GM21576 (cell line): ENCODE results near the gene CACNA2D4.

Experiments
- ATAC-seq: cut with Tn5 transposase; IDR thresholded peaks from one replicate; pipeline ENCODE4 v1.9.1; 2021; ENCODE audit warnings: mild to moderate bottlenecking, moderate library complexity; ENCODE audit not compliant: unreplicated experiment

Gene CACNA2D4

GRCh38 chr12:1836241-1836803 is 82.1 kb downstream of the CACNA2D4 start:
- ATAC-seq, result no peak

DNA sequence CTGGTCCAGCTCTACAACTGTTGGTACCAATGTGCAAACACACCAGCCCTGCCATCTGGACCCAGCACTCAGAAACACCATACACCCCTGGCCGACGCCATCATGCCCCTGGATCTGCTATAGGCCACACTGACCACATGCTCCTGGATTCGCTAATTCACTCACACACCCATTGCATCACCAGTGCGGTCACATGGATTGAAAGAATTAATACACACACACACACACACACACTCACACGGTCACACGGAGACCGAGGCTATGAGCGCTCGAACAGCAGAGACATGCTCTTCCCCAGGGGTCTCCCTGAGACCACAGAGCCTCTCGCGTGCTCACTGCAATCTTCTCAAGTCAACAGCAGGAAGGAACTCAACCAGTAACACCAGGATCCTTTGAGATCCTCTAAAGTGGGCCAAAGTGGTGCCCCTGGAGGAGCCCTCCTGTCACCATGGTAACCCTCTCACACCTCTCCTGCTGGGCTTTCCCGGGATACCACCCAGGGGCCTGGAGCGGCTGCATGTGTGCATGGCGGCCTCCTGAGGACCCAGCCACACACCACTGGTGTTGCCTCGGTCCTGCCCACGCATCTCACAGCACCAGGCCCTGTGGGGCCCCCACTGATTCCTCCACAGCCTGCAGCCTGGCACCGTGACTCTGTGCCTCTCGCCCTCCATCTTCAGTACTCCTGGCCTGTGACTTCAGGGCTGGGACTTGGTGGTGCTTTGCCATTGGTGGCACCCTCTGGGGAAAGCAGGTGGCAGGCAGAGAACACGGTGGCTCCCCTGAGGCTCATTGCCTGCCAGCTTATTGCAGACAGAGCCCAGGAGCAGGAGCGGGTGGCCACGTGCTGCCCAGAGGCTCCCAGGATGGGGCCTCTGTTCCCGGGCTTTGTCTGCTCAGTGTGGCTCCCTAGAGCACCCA is 83.0 kb downstream of the CACNA2D4 start:
- ATAC-seq, result no peak

DNA sequence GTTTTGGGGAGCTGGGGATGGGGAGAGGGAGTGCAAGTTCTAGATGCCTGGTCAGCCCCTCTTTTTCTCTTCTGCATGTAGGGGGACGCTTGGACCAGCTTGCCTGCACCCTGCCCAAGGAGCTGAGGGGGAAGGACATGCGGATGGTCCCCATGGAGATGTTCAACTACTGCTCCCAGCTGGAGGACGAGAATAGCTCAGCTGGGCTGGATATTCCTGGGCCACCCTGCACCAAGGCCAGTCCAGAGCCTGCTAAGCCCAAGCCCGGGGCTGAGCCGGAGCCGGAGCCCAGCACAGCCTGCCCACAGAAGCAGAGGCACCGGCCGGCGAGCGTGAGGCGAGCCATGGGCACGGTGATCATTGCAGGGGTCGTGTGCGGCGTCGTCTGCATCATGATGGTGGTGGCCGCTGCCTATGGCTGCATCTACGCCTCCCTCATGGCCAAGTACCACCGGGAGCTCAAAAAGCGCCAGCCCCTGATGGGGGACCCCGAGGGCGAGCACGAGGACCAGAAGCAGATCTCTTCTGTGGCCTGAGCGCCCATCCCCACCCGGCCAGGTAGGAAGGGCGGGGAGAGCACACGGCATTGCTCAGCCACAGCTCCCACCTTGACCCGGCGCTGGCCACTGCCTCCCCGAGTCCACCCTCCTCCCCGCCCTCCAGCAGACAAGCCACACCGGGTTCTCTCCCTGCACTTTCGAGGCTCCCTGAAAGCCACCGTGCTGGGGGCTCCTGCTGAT is 84.1 kb downstream of the CACNA2D4 start:
- ATAC-seq, result no peak

- ATAC-seq, result no peak
These were observed 84.8 kb downstream of the CACNA2D4 start for GRCh38 chr12:1833596-1834028.

GRCh38 chr12:1832801-1833595 is 85.5 kb downstream of the CACNA2D4 start:
- ATAC-seq, result no peak

DNA sequence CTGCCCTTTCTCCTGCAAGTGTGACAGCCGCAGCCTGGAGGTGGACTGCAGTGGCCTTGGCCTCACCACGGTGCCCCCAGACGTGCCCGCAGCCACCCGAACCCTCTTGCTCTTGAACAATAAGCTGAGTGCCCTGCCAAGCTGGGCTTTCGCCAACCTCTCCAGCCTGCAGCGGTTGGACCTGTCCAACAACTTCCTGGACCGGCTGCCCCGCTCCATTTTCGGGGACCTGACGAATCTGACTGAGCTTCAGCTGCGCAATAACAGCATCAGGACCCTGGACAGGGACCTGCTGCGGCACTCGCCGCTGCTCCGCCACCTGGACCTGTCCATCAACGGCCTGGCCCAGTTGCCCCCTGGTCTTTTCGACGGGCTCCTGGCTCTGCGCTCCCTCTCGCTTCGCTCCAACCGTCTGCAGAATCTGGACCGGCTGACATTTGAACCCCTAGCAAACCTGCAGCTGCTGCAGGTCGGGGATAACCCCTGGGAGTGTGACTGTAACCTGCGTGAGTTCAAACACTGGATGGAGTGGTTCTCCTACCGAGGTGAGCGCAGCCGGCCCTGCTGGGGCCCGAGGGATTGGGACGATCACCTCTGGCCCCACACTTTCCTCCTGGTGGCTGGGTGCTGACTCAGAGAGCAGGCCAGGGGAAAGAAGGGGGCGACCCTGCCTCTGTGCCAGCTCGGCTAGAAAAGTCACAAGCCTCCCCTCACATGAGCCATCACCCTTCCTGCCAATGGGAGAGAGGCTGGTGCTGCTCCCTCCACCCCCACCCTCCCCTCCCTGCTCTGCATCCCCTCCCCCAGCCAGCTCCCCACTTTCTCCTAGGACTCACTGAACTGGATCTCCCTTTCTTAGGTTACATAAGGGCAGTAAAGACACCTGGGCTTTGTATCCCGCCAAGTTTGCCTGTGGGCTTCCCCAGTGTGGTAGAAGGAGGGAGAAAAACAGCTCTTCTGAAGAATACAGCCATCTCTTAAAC is 87.2 kb downstream of the CACNA2D4 start:
- no peak for ATAC-seq

- ATAC-seq, result no peak
These were observed 88.0 kb downstream of the CACNA2D4 start for GRCh38 chr12:1830401-1830845.

GRCh38 chr12:1829306-1829900 is 89.0 kb downstream of the CACNA2D4 start:
- ATAC-seq, result no peak

DNA sequence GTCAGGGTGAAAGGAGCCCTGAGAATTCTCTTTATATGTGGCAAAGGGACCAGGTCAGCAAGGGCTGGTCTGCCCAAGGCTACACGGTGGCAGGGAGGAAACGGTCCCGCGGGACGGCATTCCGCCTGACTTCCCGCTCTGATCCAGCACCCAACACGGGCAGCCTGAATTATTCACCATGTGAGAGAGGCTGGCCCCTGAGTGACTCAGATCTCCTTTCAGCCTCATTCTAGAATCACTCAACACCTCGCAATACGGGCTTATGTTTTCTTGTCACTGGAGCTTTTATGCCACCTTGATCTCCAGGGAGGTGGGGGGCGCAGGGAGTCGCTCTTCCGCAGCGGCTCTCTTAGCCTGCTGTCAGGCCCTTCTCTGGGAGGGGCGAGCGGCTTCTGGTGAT is 89.6 kb downstream of the CACNA2D4 start:
- no peak for ATAC-seq

DNA sequence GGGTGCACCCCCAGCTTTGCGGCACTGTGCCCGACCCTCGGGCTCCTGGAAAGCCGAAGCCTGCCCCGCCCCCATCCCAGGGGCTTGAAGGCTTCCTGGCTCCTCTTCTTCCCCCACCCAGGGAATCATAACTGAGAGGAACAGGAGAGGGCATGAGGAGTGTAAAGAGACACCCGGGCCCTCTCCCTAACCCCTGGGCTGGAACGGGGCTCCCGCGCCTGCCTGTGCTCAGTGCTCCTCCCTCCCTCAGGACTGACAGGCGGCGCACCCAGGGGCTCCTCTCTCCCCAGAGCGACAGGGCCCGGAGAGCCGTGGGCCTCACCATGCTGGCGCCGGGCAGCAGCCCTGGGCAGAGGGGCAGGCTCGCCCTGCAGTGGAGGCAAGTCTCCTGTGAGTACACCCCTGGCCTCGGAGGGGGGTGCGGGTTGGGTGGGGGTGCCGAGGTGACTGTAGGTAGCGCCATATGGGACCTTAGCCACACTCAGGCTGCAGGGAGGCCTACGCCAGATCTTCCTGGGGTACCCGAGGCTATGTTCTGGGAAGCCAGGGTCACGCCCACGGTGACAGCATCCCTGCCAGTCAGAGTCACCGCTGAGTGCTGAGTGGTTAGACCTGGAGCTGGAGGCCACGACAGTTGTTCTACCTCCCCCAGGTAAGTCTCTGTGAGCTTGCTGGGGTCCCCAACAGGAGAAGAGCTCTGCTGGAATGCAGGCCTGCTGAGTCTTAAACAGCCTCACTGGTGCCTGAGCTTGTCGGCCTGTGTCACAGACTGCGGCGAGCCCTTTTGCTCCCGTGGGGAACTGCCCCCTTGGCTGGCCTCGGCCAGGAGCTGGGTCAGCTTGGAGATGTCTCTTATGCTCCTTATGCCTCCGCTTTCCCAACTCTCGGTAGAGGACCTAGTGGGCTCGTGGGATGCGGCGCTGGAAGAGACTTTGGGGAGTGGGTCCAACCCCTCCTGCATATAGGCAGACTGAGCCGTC is 90.3 kb downstream of the CACNA2D4 start:
- ATAC-seq, result no peak

DNA sequence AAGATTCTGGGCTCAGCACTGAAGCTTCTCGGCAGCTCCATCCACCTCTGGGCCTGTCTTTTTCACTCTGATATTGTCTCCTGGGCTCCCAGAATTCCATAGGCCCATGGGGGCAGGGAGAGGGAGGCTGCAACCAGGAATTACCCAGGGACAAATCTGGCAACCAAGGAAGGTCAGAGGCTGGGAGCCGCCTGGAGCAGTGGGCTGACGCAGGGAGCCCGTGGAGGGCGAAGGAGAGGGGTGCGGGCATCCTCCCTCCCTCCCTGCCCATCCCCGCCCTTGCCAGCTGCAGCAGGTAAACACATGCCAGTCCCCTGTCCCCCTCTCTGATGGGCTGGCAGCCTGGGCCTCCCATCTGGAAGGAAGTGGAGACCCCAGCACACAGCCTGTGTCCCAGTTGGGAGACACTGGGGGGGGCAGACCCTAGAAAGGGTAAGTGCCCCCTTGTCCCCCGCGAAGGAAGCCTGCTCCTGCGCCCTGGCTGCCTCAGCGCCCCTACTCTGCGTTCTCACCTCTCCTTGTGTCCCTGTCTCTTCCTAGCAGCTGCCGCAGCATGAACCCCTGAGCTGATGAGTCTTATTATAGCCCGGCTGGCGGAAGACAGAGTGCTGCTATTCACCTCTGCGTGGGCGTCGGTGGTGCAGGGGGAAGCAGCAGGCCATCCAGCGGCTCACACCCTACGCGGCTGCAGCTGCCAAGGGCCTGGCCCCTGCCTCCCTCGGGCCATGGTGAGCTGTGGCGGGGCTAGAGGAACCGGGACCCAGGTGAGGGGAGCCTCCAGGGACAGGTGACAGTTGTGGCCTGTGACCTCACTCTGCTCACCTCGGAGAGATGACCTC is 91.4 kb downstream of the CACNA2D4 start:
- ATAC-seq, result no peak

- ATAC-seq, result no peak
These were observed 92.1 kb downstream of the CACNA2D4 start for GRCh38 chr12:1826401-1826800.

DNA sequence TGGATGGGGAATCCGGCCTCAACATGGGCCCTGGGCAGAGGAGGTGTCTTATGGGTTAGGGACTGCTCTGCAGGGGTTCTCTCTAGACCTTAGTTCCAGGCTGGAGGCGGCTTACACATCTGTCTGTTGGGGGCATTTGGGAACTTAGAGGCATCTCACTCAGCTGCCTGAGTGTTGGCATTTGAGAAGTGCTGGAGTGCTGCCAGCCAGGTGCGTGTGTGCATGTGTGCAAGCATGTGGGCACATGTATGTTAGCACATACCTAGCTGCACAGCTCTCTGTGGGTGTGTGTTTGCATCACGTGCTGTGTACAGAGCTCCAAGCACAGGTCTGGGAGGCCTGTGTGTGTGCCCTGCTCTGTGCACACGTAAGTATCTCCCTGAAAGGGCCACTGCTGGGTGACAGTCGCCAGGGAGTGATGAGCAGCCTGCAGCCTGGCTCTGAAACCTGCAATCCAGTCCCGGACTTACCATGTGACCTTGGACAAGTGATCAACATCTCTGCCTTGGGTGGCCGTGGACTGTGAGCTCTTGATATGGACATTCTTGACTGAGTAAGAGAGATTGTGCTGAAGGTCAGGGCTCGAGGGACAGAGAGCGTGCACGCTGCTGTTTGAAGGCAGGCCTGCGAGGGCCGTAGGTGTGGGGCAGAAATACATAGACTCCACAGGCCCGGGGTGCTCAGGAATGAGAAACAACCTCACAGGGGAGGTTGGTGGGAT is 92.9 kb downstream of the CACNA2D4 start:
- ATAC-seq, result no peak

DNA sequence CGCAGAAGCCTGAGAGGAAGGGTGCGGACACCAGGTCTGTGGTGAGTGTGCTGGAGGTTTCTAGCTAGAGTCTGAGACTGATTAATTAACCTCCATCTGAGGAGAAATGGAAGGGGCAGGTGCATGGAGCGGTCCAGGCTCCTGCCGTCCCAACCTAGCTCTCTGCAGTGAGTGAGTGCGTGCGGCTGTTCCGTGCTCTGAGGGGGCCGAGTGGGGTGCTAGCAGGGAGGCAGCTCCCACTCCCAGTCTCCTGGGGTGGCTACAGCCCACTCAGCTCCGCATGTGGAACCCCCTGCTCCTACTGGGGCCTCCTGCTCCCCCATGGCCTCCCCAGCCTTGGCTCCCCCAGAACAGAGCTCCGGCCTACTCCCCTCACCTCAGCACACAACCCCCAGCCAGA is 95.2 kb downstream of the CACNA2D4 start:
- no peak for ATAC-seq

- no peak for ATAC-seq
These were observed 95.8 kb downstream of the CACNA2D4 start for GRCh38 chr12:1822699-1823098.

DNA sequence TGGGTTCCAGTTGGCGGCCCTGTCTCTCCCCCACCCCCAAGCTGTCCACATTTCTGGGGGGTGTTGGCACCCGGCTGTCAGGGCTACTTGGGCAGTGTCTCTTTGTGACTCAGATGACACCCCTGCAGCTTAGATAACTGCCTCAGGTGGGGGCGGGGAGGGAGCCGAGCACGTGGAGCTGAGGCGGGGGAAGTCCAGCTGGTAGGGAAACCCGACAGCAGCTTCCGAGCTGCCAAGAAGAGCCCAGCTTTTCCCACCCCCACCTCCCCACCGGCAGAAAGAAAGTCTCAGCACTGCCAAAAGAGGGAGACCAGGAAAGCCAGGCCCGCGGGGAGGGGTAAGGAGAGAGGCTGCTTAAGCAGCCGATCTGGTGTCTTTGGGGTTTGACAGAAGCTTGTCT is 96.6 kb downstream of the CACNA2D4 start:
- ATAC-seq, result no peak

DNA sequence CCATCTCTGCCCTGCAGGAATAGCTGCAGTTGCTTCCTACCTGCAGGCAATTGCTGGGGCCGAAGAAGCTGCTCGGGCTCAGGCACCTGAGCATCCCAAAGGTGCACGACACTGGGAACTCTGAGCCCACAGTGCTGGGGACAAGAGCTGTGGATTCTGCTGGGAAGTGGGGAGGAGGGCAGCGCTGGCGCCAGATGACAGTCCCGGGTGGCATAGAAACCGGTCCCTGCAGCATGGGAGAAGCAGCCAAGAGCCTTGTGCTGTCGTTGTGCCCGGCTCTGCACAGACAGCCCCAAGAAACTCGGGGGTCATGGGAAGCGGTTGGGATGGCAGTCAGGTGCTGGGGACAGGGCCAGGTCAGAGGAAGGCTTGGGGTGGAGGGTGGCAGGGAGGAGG is 97.6 kb downstream of the CACNA2D4 start:
- ATAC-seq, result no peak
